HG02642 (cell line): ENCODE results near the gene BCAS1.
"Not testable (repeated sequence)": the region's sequence is repeated elsewhere in the genome, so short reads cannot be mapped to it uniquely, and the experiment has no call there.

Source experiments
- ATAC-seq: cut with Tn5 transposase; IDR thresholded peaks from one replicate; pipeline ENCODE4 v1.9.1; 2021; ENCODE audit warnings: mild to moderate bottlenecking; ENCODE audit not compliant: unreplicated experiment, poor library complexity

Gene BCAS1

DNA sequence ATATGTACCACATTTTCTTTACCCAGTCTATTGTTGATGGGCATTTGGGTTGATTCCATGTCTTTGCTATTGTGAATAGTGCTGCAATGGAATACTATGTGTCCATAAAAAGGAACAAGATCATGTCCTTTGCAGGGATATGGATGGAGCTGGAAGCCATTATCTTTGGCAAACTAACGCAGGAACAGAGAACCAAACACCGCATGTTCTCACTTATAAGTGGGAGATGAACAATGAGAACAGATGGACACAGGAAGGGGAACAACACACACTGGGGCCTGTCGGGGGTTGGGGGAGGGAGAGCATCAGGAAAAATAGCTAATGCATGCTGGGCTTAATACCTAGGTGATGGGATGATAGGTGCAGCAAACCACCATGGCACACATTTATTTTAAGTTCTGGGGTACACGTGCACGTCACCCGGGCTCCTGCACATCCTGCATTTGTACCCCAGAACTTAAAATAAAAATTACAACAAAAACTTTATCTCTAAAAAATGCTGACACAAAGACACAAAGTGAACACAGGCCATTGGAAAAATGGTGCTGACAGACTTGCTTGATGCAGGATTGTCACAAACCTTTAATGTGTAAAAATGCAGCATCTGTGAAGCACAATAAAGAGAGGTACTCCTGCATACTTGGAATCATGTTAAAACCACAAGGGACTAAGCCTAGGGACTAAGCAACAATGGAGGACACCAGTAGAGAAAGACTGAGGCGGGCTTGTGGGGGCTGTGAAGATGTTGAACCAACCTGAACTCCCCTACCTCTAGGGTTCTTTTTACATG is 48.8 kb downstream of the BCAS1 start:
- no peak for ATAC-seq

- ATAC-seq = no peak
These were observed 49.5 kb downstream of the BCAS1 start for GRCh38 chr20:54020868-54021267.

- no peak for ATAC-seq
These were observed 50.0 kb downstream of the BCAS1 start for GRCh38 chr20:54020348-54020747.

- no peak for ATAC-seq
These were observed 50.8 kb downstream of the BCAS1 start for GRCh38 chr20:54019585-54019984.

- ATAC-seq = no peak
These were observed 51.3 kb downstream of the BCAS1 start for GRCh38 chr20:54019127-54019526.

- ATAC-seq = peak; percentile 94
These were observed 52.5 kb downstream of the BCAS1 start for GRCh38 chr20:54017846-54018245.

DNA sequence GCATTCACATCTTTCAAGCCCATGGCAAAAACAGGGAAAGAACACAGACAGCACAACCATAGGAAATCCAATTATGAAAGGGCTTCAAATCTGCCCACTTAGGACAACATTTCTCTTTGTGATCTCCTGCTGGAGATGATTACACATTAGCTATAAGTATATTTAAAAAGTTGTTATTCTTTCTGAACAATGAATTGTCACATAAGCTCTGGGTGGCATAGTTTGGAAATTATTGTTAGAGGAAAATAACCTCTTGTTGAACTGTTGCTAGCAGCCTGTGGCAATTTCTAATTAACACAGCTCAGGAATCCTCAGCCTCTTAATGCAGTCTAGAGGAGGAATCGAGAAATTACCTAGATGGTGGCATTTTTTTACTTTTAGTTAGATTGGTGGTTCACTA is 54.9 kb downstream of the BCAS1 start:
- ATAC-seq = no peak

DNA sequence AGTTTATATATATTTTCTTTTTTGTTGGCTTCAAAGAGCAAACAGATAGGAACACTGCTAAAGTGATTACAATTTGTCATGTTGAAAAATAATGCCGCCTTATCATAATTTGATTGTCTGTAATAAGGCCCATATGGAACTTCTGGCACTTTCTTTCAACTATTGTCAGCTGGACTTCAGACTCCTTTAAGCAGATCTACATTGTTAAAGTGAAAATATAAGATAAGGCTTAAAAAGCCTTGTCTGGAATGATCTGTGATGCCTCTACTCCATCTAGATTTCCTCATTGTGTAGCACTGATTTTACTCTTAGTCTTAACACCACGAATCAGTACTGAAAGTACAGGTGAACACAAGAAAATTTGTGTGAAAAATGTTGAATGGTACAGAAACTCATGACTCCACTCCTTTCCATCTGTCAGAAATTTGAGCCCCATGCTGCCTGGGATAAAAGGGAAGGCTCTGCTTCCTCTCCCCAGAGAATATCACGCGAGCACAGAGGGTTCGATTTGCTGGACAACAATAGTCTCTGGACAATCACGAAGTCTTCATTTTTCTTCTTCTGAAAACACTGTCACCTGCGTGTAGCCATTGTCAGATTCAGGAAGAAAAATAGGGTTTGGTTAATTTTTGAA is 56.0 kb downstream of the BCAS1 start:
- ATAC-seq = no peak

- ATAC-seq = no peak
These were observed 56.9 kb downstream of the BCAS1 start for GRCh38 chr20:54013471-54013870.

- no peak for ATAC-seq
These were observed 59.0 kb downstream of the BCAS1 start for GRCh38 chr20:54011346-54011745.

DNA sequence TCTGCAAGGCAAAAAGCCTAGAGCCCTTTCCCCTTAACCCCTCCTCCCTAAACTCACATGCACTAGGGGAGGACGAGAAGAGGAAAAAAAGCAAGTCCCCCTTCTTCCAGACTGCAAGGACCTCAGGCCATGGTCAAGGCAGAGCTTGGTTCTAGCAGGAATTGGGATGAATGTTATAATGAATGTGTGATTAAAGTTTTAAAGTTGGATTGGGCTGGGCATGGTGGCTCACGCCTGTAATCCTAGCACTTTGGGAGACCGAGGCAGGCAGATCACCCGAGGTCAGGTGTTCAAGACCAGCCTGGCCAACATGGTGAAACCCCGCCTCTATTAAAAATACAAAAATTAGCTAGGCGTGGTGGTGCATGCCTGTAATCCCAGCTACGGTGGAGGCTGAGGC is 64.2 kb downstream of the BCAS1 start:
- ATAC-seq = not testable (repeated sequence)

GRCh38 chr20:54005524-54005923 is 64.9 kb downstream of the BCAS1 start:
- no peak for ATAC-seq

DNA sequence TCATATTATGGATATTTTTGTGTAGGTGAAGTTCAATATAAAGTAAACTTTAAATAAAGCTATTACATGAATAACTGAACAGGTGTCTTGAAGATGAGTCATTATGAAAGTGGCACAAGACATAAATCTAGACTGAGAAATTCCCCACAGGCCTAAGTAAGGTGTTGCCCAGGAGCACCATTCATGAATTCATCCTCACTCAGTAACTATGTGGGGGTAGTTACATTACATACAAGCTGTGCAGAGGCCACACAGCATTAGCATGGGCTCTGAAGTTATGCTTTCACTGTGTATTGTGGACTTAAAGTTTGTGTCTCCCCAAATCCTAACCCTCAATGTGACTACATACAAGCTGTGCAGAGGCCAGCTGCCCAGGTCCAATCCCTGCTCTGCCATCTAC is 65.9 kb downstream of the BCAS1 start:
- ATAC-seq = peak; percentile 96

DNA sequence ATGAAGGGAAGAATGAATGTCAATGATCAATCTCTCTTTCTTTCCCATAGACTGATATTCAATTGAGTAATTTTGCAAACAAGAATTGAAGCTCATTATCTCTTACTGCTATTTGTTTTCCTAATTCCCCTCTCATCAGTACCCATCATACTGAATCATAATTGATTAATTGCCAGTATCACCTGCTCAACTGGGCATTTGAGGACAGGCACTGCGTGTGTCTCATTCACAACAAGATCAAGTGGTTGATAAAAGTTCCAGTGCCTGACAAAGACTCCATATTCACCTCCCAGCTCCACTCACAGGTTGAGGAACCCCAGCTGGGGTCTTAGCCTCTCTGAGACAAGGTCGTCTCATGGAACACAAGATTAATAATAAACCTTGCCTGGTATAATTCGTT is 67.7 kb downstream of the BCAS1 start:
- no peak for ATAC-seq

- no peak for ATAC-seq
These were observed 68.3 kb downstream of the BCAS1 start for GRCh38 chr20:54002056-54002575.

DNA sequence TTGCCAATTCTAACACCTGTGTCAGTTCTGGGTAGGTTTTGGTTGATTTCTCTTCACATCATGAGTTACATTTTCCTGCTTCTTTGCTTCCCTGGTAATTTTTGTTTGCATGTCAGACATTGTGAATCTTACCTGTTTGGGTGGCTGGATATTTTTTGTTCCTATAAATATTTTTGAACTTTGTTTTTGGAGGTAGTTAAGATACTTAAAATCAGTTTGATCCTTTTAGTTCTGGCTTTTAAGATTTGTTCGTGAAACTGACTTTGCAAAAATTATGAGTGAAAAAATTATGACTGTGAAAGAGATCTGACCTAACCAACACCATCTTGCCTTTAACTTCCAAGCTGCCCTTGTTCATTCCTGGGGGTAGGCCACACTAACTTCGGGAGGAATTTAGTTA is 69.5 kb downstream of the BCAS1 start:
- no peak for ATAC-seq

- no peak for ATAC-seq
These were observed 70.1 kb downstream of the BCAS1 start for GRCh38 chr20:54000262-54000661.

DNA sequence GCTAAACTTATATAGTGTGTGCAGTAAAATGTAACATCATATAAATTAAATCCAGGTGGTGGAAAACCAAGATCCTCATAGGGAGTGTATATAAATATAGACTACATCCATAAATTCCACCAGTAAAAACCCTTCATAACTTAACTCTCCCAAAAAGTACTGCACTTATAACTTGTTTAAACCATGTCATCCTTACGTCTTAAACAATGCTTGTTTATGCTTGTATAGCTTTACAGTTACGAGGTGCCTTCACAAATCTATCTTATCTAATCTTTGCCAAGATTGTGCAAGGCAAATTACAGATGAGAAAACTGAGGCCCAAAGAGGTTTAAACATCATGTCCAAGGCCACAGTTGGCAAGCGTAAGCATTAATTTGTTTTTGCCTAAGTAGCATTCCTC is 71.3 kb downstream of the BCAS1 start:
- ATAC-seq = no peak

- ATAC-seq = no peak
These were observed 73.6 kb downstream of the BCAS1 start for GRCh38 chr20:53996584-53997486.

- no peak for ATAC-seq
These were observed 74.4 kb downstream of the BCAS1 start for GRCh38 chr20:53995949-53996348.

- ATAC-seq = no peak
These were observed 76.3 kb downstream of the BCAS1 start for GRCh38 chr20:53994088-53994487.
